UCSD-AML1 (cell line): ENCODE data around the gene CHCHD1.
"Not testable (repeated sequence)": the region's sequence is repeated elsewhere in the genome, so short reads cannot be mapped to it uniquely, and the experiment has no call there.

Experiments used
- DNase-seq: peaks from one replicate; lab custom pipeline; 2025; ENCODE audit not compliant: unreplicated experiment; lab: John Stamatoyannopoulos, UW

Gene CHCHD1

DNA sequence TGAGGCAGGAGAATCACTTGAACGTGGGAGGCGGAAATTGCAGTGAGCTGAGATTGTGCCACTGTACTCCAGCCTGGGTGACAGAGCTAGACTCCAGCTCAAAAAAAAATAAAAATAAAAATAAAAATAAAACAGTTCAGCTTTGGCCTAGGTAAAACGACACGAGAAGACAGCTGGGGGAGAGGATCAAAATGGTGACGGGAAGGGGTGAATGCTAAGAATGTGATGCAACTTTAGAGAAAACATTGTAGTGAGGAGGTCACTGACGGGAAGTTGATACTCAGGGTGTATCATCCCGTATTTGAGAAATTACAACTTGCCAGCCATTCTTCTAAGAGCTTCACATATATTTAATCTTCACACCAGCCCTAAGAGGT, 28.5 kb downstream of the CHCHD1 start:
- no peak for DNase-seq

DNA sequence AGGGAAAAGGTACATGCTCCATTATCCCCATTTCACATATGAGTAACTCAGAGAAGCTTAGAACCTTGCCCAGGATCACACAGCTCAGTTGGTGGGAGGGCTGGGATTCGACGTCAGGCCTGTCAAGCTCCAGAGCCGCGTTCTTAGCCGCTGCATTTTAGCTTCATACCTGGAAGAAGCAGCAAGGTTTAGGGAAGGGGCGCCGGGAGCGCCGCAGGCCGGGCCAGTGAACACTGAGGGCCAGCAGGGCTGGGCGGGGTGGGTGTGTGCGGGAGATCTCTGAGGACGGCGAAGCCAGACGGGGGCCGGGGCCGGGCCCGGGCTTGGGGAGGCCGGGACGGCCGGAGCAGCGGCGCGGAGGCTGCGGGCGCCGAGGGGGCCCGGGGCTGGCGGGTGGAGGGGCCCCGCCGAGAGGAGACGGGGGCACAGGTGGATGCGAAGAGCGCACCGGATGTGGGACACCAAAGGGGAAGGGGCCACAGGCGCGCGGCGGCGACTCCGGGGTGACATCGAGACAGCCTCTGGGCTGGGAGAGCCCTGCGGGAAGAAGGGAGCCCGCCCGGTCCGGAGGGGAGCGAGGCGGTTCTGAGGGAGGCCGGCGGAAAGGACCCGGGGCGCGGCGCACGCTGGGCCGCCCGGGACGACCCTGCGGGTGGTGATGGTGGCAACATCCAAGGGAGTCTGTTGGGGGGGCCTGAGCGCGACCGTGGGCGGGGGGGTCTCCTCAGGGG, 29.1 kb downstream of the CHCHD1 start:
- peak; percentile 58 for DNase-seq

DNA sequence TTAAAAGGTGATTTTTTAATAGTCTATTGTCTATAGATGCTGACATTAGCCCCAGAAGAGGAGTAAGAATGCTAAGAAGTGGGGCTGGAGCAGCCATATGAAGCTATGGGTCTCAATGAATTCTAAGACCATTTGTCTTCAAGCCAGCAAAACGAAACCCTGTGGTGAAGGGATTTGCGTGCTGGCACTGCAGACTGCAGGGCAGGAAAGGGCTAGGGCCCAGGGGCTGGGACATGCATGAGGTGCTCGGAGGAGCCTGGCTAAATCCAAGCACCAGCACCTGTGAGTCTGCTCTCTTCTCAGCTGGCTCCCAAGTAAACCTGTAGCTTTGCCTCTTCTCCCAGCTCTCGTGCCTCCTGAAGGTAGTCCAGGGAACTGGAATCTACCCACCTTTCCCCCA, 30.8 kb downstream of the CHCHD1 start:
- no peak for DNase-seq

DNA sequence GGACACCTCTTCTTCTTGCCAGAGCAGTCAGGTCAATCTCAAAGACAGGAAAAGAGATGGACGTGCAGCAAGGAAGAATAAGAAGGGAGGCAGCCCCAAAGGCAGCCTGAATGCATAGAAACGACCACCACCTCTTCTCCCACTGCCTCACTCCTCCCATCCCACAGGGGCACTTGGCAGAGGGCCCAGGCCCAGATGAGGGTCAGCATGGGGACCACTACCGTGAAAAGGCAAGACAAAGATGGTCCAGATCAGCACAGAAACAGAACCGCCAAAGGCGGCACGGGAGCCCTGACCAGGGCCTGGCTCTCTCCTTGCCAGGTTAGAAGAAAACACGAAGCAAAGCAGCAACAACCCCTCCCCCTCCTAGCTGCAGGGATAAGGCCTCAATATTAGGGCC, 31.5 kb downstream of the CHCHD1 start:
- DNase-seq = no peak

DNA sequence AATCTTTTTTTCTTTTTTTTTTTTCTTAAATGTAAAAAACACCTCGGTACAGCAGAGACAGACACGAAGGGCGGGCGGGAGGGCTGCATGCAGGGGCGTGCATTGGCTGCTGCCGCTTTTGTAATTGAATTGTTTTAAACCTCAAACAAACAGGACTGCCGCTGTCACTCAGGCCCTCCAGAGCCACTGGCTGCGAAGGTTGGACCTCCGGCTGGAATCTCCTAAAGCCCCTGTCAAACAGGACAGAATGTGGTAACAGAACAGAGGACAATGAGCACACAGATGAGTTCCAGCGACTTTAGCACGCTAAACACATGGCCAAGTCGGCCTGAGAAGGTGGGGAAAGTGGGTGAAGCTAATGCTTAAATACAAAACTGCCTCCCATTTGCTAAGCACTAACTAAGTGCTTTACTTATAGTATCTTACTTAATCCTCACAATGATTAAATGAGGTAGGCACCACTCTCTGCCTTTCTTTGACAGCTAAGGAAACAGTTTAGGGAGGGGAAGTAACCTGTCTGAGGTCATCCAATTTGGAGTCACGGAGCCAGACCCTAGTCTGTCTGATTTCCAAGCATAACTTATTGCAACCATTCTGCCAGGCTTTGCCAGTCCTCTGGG, 32.5 kb downstream of the CHCHD1 start:
- no peak for DNase-seq

DNA sequence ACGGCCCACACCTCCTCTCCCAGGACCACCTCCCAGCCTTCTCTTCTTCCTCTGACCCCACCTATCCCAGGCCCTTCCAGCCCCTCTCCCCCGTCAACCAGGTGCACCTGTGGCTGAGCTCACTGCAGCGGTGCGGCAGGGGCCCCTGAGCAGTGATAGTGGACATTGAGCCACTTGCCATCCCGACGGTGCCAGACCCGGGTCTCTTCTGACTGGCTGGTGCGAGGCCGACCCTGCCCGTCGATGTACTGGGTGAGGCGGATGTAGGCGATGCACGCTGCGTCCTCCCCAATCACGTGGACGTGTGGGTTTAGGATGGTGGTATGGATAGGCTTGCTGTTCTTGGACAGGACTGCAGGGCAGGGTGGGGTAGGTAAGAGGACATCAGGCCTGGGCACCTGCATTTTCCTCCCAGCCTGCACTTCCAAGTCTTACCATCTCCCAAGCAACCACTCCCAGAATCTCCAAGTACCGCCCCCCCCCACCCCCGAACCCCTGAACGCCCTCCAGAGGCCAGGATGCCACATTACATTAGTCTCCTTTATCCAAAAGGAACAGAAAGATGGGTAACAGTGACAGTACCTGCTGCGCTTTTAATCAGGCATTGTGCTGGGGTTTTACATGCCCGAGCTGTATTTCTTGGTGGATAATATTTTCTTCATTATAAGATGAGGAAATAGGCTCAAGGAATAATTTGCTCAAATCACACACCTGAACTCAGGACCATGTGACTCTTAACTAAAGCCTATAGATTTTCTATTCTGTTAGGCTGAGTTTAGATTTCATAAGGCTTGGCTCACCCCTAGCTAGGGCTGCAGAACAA, 33.3 kb downstream of the CHCHD1 start:
- peak; percentile 22 for DNase-seq

DNA sequence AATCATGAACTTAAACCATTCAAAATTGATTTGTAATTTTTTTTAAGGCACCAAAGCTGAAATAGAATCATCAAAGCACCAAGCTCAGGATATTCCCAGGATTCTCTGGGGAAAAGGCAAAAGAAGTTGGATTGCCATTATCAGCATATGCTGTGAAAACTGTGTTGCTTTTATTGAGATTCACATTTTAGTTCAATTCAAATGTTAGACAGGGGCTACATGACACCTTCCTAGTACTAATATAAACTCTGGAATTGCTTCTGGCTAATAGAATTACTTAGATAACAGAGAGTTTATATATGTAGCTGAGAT, 33.8 kb downstream of the CHCHD1 start:
- no peak for DNase-seq

DNA sequence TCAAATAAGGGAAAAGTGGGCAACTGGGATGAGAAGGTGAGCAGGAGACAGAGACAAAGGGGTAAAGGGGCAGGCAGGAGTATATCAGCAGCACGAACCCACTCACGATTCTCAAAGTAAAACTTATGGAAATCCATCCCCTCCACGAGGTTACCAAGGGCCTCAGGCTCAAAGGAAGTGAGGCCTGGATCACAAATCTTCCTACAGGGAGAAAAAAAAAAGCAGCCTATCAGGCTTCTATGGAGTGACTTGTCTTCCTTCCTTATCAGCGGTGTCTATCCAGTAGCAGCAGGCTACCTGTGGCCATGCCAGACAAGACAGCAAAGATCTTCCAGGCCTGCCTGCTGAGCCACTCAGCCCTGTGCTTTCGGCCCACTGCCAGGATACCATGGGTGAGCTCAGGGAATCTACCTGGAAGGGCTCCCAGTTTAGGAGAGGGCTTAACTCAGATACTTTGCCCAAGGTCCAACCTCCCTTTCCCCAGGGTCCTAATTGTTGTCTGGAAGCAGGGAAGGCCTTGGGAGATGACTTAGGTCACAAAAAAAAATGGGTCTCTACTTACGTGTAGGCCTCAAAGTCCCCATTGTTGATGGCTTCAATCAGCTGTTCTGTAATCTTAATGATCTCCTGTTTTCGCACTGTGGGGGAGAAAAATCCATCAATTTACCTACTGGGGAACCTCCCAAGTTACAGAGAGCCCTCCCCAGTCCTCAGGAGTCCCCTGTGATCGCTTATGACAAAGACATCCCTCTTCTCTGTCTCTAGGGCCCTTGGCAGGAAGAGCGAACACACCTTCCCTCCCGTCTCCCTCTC, 35.3 kb downstream of the CHCHD1 start:
- DNase-seq = no peak

DNA sequence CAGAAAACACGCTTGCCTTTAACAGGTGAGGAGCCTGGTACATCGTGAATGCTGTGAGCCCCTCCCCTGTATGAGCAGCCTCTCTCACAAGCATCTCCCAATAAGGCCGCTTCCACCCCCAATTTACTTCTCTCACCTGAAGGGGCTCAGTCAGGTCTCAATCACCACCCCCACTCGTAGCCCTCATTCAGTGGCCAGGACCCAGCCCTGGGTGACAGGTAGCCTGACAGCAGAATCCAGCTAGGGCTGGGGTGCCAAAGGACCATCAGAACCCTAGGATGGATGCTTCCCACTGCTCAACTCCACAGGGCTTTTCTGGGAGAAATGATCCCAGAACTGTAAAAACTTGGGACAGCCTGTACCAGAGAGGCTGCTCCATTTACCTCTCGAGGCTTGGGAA, 36.0 kb downstream of the CHCHD1 start:
- no peak for DNase-seq

DNA sequence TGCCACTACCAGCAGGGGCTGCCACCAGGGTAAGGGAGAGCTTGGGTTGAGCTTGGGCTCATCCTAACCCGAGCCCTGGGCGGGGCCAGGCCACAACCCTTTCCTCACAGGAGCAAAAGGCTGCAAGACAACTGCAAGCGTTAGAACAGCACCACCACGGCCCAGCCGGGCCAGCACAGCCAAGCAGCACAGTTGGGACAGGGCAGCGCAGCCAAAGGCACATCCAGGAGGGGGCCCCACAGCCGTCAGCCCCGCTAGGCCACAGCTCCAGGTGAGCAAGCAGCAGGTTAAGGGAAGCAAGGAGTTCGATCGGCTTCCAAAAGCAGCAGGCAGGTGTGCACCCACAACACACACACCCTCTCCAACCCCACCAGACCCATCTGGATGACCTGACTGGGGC, 36.6 kb downstream of the CHCHD1 start:
- no peak for DNase-seq

DNA sequence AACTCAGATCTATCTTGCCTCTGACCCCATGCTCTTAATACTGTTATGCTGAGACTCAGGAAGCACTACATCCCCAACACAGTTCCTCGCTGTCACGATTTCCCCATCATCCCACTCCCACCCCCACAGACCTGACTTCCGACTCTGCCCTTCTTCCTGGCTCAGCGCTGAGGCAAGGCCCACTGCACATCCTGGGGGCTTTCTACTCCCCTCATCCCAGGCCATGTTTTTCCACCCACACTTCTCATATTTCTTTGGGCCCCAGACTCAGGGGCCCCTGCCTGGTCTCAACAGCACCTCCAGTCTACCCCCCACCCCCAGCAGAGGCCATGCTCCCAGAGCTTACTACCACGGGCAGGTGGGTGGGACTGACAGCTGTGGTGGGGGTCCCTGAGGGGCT, 37.2 kb downstream of the CHCHD1 start:
- DNase-seq = peak; percentile 50

DNA sequence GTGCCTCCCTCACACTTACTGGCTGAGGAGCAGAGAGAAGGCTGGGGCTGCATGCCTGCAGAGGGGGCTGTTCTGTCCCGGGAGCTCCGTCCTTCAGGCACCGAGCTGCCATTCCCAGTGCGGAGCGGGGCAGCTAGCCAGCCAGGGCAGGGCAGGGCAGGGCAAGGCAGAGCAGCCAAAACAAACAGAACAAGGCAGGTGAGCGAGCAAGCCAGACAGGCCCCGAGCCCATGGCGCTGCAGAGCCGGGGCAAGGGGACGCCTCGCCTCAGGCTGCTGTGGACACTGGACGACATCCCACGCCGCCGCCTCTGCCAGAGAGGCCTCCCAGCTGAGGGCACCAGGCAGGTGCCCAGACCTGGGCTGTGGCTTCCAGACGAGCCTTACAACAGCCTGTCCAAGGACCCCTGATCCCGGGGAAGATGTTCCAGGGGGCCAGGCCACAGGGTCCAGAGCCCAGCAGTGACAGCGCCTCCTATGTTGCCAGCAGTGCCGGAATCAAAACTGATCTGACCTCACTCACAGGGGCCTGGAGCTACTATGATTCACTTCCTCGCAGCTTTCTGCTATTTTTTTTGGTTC, 37.8 kb downstream of the CHCHD1 start:
- DNase-seq = no peak

DNA sequence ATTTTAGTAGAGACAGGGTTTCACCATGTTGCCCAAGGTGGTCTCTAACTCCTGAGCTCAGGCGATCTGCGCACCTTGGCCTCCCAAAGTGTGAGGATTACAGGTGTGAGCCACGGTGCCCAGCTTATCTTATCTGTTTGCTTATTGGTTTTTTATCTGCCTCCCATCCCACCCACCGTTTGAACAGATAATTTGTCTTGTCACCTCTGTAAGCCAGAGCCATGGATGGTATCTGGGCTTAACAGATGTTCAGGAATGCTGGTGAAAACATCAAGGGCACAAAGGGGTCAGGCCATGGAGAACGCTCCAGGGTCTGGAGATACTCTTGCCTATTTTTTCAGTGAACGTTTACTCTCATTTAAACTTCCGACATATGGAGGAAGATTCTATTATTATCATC, 41.5 kb downstream of the CHCHD1 start:
- DNase-seq = no peak

DNA sequence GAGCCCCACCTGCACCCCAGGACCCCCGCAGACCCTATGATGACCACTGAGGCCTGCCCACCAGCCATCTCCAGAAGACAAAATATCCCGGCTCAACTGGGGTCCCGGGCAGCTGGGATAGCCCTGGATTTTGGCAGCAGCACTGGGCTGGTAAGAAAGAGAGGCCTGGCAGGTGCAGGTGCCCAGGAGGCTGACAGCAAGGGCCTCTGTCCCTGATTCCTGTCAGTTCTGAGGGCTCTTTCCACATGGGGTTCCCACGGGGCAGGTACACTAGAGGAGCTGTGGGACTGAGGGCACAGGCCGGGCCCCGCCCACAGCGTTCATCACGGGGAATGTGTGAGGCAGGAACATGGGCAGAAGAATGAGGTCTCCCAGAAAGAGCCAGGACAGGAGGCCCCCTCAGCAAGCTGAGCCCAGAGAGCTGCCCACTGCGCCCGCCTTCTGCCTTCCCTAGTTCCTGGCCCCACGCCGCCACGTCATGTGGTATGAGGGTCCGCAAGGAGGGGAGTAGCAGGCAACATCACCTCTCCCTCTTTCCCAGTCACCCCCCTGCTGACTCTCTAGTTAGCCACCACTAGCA, 42.4 kb downstream of the CHCHD1 start:
- no peak for DNase-seq

DNA sequence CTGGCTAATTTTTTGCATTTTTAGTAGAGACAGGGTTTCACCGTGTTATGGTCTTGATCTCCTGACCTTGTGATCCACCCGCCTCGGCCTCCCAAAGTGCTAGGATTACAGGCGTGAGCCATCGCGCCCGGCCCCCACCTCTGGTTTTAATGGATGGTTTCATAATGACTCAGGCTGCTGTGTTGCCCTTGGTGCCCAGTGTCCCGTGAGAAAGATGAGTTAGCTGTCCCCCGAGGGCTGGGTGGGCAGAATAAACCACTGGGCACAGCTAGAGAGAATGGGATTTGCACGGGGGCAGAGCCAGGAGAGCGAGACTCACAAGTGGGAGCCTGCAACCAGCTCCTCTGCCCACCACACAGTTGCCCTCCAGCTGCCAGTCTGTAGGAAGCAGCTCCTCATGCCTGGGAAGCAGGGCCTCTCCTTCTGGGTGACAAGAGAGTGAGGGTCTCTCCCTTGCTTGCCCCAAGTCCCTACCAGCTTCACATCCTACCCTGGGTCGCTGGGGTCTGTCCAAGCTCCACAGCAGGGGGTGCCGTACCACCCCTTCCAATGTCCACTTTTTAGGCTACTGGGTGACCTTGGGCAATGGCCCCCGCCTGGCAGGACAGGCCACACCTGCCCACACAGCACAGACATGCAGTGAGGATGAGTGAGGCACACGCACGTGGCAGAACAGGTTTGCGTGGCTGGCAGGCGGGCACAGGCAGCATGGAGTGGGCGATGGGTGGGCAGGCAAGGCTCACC, 45.7 kb downstream of the CHCHD1 start:
- DNase-seq = no peak

DNA sequence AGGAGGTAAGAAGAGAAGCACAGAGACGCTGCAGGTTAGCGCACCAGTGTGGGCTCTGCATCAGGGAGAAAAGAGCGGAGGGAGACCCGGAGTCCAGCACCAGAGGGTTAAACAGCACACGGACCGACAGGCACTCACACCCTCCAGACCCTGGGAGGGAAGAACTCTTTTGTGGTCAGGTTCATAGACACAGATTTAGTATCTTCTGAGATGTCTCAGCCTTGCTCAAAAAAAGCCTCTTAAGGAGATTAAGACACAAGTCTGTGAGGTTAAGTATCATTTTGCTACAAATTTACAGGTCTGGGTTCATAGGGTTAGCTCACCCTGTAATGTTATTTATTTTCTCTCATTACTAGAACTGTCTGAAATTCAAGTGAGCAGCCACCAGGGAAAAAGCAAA, 46.3 kb downstream of the CHCHD1 start:
- DNase-seq = no peak

DNA sequence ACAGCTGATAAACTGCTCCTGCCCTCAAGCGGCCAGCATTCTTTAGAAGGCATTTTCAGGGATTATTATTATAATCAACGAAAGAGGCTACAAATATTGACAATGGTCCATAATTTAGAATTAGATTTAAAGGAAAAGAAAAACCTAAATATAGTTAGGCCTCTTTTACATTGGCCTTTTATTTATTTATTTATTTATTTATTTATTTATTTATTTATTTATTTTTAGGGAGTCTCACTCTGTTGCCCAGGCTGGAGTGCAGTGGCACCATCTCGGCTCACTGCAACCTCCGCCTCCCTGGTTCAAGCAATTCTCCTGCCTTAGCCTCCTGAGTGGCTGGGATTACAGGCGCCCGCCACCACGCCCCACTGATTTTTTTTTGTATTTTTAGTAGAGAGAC, 47.2 kb downstream of the CHCHD1 start:
- DNase-seq = not testable (repeated sequence)
